ENCODE results near the gene KCNB1.

KCNB1 gene

DNA sequence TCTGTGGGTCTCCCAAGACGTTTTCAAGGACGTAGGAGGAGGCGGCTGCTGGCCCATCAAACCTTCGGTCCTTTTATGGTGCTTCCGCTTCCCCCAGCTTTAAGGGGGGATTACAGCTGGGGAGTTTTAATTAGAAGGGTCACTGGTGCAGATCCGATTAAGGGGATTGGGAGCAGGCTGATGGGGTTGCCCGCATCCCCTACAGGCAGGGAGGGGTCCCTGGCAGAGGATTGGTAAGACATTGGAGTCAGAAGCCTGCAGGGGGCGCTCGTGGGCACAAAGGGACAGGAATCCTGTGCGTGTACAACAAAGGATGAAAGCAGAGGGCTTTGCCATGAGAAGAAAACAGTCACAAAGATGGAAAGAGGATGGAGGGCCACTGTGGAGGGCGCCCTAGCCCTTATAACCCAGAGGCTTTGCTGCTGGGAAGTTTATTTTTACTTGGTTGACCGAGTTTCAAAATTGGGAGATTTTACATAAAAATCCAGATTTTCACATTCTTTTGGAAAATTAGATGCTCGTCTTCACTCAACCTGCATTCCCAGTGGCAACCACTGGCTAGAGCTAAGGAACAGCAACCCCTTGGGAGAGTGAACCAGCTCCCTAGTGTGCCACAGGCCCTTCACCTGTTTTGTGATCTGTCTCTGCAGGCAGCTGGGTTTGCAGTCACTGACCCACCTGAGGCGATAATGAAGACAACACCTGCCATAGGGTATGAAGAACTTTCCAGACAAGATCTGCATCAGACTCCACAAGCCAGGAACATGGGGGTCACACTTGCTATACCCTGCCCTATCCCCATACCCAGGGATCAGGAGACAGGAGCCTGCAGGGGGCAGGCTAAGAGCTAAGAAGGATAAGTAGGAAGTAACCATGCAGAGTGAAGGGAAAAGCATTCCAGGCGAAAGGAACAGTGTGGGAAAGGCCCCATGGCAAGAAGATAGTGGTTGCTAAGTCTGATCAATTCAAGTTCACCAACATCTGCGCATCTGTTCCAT is 97.7 kb downstream of the KCNB1 start:
- DNase-seq = peak; percentile 83

DNA sequence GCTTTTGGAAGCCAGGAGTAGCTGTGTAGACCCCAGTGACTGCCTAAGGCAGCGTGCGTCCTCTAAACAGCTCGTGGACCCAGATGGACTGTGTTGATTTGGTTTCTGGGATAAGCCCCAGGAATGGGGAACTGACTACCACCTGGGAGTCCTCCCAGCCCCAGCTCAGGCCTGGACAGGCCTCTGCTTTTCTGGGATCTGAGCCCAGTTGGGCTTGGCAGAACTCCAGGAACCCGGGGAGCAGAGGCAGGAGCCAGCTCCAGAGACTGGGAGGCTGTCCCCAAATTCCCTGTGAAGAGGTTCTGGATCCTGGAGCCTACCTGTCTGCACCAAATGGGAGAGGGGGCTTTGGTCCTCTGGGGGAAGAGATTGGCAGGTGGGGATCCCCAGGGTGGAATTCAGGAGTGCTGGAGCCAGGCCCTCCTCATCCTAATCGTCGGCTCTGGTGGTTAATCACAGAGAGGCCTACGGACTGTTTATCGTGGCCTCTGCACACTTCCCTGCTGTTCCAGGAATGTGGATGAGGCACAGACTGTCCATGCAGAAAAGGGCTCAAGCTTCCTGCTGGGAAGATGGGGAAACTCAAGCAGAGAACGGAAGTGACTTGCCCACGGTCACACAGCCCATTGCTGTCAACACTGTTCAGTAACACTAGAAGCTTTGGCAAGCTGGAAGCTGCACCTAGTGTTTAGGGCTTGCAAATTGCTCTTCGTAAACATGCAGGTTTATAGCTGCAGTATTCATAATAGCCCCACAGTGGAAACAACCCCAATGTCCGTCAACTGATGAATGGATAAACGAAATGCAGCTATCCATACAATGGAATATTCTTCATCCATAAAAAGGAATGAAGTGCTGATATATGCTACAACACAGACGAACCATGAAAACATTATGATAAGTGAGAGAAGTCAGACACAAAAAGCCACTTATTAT is 100.6 kb downstream of the KCNB1 start:
- DNase-seq = no peak

DNA sequence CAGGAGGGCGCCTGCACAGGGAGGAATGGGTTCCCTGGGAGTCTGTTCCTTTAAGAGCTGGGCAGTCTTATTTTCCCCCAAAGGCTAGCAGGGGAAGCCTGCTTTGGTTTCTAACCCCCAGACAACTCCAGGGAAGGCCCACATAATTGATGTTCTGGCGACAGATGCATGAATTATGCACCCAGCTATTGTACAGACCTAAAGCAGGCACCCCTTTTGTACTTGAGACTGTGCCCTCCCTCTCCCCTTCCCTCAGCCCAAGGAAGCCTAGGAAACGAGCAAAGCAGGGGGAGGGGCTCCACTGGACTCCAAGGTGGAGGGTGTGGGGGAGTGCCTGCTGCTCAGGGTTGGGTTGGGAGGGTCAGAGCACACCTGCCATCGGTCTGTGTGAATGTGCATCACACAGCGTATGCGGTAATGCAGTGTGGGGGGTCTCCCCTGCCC is 102.1 kb downstream of the KCNB1 start:
- no peak for DNase-seq

DNA sequence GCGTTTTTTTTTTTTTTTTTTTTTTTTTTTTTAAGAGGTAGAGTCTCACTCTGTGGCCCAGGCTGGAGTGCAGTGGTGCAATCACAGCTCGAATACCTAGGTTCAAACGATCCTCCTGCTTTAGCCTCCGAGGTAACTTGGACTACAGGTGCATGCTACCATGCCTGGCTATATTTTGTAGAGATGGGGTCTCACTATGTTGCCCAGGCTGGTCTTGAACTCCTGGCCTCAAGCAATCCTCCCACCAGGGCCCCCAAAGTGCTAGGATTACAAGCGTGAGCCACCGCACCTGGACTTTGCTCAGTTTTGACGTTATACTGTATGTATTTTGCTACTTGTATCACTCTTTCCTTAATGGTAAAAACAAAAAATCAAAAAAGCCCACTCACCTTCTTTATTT is 103.1 kb downstream of the KCNB1 start:
- no peak for DNase-seq

DNA sequence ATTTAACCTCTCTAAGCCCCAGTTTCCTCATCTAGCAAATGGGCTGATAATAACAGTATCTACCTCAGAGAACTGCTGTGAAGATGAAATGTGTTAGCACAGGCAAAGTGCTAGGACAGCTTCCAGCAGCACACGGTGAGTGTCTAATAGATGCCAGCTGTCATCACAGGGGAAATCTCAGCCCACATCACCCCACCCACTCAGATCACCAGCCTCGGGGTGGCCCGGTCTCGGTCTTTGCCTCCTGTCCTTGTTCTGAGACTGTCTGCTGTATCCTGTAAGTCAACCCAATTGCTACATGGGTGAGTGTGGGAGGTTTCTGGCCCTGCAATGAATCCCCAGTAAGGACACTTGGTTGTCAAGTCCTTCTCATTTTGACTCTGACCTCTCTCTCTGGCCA is 105.1 kb downstream of the KCNB1 start:
- DNase-seq = no peak

DNA sequence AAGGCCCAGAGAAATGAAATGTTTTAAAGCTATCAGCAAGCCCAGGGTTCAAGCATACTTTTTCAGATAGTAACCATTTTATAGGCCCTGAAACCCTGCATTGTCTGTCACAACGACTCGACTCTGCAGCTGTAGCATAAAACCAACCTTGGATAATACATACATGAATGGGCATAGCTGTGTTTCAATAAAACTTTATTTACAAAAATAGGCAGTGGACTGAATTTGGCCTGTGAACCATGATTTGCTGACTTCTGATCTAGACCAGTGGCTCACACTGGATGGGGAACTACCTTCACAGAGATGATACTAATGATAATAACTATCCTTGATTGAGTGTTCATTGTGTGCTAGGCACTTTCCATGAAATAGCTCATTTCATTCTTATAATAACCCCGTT is 107.3 kb downstream of the KCNB1 start:
- no peak for DNase-seq

DNA sequence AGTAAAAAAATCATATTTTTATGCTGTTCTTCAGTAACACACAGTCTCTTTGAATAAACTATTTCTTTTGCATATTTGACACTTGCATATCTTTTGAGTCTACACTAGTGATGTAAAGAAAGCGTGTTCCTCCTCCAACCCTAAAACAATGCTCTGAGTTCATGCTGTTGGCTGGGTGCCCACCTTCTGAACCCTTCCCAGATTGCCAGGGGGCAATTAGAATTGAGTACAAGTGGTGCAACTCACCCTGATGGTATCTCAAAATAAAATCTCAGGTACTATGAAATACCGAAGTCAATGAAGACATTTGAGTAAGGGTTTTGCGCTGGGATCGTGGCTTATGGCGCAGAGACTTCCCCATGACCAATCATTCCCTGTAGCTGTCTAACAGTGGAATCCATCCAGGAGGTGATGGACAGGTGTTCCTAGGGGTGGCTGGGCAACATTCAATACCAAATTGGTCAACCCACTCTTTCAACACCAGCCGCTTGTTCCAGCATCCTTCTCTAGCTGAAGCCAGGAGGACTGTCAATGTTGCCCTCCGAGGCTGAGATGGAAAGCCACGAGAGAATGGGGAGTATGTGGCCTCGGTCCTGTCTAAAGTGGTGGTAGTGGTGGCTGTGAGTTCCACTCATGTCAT is 110.3 kb downstream of the KCNB1 start:
- no peak for DNase-seq

DNA sequence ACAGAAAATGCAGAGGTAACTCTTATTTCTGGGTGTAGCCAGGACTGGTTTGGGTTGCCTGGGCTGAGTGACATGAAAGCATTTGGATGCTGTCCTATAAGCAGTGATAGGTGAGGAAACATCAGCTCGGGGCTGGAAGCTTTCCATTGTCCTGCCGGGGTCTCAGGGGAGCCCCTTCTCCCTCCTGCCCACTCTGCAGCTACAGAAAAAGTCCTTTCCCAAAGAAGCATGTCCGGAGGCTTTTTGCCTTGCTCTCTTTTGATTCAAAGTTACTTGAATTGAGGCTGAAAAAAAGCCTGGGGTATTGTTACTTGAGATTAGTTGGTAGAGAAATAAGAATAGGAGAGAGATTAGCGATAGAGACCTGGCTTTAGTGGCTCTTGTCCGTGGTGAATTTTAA is 113.9 kb downstream of the KCNB1 start:
- no peak for DNase-seq

DNA sequence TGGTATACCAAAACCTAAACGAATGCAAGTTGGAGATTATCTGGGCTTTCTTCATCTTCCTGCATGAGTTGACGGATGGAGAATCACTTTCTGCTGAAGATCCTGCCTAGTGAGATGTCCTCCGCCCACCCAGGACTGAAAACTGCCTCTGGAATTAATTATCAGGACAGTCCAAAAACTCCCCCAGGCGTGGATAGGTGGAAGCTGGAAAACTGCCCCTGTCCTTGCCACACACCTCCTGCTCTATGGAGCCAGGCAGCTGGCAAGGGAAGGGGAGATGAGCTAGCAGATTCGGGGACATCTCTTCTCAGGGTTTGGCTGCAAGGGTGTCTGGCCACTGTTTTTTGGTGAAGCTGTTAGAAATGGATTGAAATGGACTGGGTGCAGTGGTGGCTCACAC is 115.4 kb downstream of the KCNB1 start:
- DNase-seq = no peak

DNA sequence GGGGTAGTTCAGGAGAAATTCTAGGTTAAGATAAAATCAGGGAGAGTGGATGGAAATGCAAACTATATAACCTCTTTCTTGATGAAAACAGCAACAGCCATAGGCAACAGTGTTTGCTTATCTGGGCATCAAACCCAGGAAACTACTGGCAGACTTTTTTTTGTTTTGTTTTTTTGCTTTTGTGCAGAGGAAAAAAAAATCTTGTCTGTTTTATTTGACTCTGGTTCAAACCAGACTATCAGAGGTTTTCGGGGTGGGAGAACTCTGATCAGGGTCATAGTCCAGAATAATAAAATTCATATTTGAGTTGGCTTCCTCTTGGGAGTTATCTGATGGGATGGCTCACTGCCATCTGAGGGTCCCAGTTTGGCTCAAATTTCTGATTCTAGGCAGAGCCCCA is 115.8 kb downstream of the KCNB1 start:
- no peak for DNase-seq

DNA sequence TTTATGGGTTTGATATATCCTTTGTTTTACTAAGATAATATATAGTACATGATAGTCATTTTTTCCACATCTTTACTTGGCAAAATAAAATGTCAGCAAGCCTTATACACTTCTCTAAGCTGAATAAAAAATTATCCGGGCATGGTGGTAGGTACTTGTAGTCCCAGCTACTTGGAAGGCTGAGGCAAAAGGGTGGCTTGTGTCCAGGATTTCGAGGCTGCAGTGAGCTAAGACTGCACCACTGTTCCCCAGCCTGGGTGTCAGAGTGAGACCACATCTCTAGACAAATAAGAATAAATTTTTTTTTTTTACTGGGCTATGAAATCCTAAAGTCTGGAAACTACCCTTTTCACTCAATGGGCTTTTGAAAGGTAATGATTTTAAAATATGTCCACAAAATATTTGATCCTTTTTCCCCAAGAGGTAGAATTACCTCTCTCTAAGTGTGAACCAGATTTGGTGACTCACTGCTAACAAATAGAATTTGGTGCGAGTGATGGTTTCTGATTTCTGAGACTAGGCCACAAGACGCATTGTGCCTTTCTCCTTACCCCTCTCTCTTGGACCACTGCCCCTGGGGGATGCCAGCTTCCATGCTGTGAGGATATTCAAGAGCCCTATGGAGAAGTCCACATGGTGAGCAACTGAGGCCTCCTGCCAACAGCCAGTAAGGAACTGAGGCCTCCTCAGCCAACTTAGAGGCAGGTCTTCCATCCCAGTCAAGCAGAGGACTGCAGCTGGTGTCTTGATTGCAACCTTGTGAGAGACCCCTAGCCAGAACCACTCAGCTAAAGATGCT is 120.4 kb downstream of the KCNB1 start:
- DNase-seq = no peak

DNA sequence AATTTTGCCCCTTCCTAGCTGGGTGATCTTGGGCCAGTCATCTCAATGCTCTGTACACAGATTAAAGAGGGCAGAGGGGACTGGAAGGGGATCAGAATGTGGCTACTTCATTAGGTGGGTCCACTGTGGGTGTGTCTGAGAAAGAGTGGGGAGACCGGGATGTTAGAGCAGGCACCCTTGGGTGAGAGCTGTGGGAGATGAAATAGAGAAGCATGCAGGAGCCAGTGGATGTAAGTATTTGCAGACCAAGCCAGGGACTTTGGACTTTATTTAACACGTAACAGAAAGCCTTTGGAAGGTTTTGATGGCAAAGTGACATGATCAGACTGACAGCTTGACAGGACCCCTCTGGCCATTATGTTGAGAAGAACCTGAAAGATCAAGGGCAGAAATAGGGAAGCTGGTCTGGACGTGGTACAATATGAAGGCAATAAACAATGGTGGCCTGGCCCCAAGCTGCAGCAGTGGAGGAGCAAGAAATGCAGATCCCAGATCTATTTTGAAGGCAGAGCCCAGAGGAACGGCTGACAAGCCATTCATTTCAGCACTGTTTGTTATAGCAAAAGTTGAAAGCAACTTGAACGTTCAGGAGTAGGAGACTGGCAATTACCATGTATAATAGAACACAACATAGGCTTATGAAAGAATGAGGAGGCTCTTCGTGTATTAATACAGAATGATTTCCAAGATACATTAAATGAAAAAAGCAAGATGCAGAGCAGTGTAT is 122.1 kb downstream of the KCNB1 start:
- no peak for DNase-seq

DNA sequence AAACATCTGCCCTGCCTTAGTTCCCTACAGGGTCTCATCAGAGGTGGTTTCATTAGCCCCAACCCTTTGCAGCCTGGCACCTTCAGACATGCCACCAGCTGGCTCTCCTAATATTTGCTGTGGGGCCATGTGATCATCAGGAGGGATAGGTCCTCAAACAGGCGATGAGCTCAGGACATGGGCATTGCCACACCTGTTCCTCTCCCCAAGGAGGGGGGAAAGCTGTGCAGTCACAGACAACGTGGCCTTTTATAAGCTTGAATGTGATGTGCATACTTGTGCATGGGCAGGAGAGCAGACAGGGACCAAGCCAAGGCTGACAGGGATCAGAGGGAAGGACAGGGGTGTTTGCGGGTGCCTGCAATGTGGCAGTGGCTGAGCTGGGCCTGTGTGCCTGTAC is 125.8 kb downstream of the KCNB1 start:
- peak; percentile 91 for DNase-seq

DNA sequence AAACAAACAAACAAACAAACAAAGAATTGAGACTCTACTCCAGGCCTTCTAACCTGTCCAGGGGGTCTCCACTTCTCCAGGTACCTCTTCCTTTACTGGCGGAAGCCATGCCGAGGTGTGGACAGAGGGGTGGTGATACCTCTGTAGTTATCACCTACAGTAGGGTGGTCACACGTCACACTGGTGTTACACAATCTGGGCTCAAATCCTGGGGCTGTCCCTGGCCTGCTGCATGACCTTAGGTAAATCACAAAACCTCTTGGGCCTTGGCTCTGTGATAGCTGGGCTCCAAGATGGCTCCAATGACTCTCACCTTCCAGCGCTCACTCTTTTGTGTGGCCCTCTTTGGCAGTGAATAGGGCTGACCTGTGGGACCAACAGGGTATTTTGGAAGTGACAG is 127.8 kb downstream of the KCNB1 start:
- no peak for DNase-seq

DNA sequence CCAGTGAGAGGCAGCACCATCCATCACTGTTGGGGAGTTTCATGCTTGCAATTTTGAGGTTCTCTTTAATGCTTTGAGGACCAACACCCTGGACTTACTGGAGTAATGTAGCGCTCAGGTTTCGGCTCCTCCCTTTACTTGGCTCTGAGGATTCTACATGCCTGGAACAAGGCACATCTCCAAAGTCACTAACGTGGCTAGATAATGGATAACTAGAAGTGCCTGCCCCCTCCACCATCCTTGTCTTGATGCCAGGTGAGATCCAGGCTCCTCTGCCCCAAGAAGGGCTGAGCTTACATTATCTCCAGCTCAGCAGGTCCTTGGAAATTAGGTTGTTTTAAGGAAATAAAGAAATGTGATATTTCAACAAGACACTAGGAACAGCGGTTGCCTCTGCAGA is 129.1 kb downstream of the KCNB1 start:
- no peak for DNase-seq

DNA sequence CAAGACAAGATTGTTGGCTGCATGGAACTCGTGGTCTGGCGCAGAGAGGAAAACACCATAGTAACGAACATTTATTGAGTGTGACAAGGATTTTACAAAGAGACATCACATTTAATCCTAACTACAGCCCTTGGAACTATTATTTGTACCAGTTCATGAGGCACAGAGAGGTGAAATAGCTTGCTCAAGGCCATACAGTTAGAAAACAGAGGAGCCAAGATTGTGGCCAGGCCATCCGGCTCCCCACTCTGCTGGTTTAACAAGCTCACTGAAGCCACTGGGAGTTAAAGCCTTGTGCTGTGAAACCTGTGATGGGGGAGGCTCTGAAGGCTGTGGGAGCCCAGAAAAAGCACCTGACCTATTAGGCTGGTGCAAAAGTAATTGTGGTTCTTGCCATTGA is 129.7 kb downstream of the KCNB1 start:
- no peak for DNase-seq

DNA sequence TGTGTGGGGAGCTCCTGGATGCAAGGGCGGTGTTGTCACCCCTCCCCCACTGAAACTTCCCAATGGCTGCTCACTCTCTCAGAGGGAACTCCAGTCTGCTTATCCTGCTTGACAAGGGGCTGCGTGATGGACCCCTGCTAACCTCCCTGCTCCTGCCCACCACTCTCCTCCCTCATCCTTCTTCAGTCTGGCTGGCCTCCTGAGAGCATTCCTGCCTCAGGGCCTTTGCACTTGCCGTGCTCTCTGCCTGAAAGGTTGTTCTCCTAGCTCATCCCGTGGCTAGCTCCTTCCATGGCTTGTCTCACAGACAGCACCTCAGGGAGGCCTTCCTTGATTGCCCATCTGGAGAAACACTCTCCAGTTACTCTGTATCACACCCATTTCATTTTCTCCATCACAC is 130.7 kb downstream of the KCNB1 start:
- no peak for DNase-seq

DNA sequence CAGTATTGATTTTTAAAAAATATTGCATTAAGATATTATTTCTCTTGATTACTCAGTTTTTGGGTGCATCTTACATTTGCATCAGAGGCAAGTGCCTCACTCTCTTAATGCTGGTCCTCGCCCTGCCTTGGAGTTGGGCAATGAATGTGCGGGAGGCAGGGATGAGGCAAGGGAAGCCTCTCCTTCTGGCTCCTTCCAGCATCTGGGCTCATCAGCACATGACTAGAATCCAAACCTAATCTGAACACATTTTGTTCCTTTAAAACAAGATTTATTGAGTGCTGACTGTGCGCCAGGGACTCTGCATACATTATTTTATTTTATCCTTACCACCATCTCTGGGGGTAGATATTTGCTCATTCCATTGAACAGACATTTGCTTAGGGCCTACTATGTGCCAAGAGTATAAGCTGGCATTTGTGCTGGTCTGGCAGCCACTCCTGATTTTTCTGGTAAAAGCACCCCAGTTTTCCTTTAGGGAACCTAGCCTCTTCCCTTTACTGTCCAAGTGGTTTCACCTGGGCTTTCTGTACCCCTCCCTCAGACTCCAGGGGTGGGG is 132.7 kb downstream of the KCNB1 start:
- DNase-seq = no peak

DNA sequence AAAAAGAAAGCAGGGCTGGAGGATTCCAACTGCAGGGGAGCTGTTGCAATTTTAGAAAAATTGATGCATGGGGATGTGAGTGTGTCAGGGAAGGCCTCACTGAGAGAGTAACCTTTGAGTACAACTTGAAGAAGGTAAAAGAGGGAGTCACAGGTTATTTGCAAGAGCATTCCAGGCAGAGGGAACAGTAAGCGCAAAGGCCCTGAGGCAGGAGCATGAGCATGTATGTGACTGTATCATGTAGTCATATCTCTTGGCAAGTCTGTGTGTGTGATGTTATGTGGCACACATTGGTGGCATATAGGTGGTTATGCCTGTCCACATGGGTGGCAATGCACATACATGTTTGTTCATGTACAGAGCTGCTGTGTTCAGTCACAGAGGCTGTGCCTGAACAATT is 133.4 kb downstream of the KCNB1 start:
- DNase-seq = no peak

DNA sequence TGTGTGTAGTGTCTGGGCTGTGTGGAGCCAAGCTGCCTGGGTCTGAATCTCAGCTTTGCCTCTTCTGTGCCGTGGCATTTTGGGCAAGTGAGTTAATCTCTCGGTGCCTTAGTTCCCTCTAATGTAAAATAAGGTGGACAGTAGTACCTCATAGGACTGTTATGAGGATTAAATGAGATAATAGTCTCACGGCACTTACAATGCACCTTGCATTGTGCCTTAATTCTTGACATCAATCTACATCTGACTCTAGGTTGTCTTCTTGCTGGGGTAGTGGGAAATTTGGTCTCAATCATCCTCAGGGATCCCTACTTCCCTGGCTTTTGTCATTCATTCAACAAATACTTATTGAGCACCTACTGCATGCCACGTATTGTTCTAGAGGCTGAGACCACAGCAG is 133.9 kb downstream of the KCNB1 start:
- DNase-seq = no peak

DNA sequence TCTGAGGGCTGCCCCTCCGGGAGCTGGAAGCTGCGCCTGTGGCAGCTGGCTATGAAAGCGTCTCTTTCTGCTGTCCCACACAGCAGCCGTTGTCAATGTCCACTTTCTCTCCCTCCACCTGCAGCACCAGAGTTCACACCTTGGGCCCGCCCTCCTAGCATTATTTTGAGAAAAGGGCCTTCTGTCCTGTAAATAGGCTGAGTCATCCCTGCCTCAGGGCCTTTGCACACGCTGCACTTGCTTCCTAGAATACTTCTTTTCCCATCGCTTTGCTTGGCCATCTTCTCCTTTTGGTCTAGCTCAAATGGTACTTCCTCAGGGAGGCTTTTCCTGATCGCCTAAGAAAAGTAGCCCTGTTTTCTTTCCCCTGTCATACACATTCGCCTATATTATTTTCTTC is 135.3 kb downstream of the KCNB1 start:
- DNase-seq = peak; percentile 41
